NB4 (cell line): ENCODE results near the gene ANKRD11.

Experiments
- DNase-seq: peaks from one replicate; pipeline ENCODE4 v3.0.0; 2010; ENCODE audit warnings: low read depth
- H3K4me3 ChIP-seq: one replicate; pipeline ENCODE4 v1.5.1; 2011; ENCODE audit warnings: mild to moderate bottlenecking, low read depth, low read length, moderate library complexity
- CTCF ChIP-seq: IDR thresholded peaks from one replicate; pipeline ENCODE4 v1.5.1; 2012; ENCODE audit warnings: low read depth, low read length
- MAX ChIP-seq: IDR thresholded peaks from 2 replicates; pipeline ENCODE4 v1.6.1; 2011; ENCODE audit warnings: low read depth, low read length
- MYC ChIP-seq: IDR thresholded peaks from 2 replicates; pipeline ENCODE4 v1.6.1; 2011; ENCODE audit warnings: low read depth, low read length
- POLR2A ChIP-seq: IDR thresholded peaks from 2 replicates; pipeline ENCODE4 v1.6.1; 2011; ENCODE audit warnings: mild to moderate bottlenecking; ENCODE audit not compliant: insufficient read length; ENCODE audit errors: extremely low read depth

ANKRD11 gene

GRCh38 chr16:89442990-89443726 lies 47.2 kb downstream of the ANKRD11 start:
- no peak overlapping the region for H3K4me3 ChIP-seq
- no peak for TF ChIP-seq MYC
- no peak for TF ChIP-seq CTCF
- TF ChIP-seq MAX, result no peak
- TF ChIP-seq POLR2A, result no peak
- DNase-seq, result no peak

GRCh38 chr16:89442588-89442987 lies 47.8 kb downstream of the ANKRD11 start:
- no peak for TF ChIP-seq MYC
- no peak for TF ChIP-seq MAX
- TF ChIP-seq CTCF, result no peak
- TF ChIP-seq POLR2A, result no peak
- no peak overlapping the region for H3K4me3 ChIP-seq
- no peak for DNase-seq

- TF ChIP-seq MYC (no peak), MAX (no peak), POLR2A (no peak), CTCF (no peak)
- no peak overlapping the region for H3K4me3 ChIP-seq
- DNase-seq, result no peak
Observed at GRCh38 chr16:89439659-89440058, 50.7 kb downstream of the ANKRD11 start.

- TF ChIP-seq POLR2A, result no peak
- TF ChIP-seq MAX, result no peak
- TF ChIP-seq CTCF, result no peak
- no peak for TF ChIP-seq MYC
- no peak for DNase-seq
- no peak overlapping the region for H3K4me3 ChIP-seq
Observed at GRCh38 chr16:89437991-89438390, 52.4 kb downstream of the ANKRD11 start.

- no peak overlapping the region for H3K4me3 ChIP-seq
- TF ChIP-seq MAX (no peak), CTCF (no peak), MYC (no peak), POLR2A (no peak)
- DNase-seq, result no peak
Observed at GRCh38 chr16:89437251-89437987, 52.9 kb downstream of the ANKRD11 start.
